ENCODE measurements around the gene CBS.
"Not testable (repeated sequence)": the region's sequence is repeated elsewhere in the genome, so short reads cannot be mapped to it uniquely, and the experiment has no call there.

DNA sequence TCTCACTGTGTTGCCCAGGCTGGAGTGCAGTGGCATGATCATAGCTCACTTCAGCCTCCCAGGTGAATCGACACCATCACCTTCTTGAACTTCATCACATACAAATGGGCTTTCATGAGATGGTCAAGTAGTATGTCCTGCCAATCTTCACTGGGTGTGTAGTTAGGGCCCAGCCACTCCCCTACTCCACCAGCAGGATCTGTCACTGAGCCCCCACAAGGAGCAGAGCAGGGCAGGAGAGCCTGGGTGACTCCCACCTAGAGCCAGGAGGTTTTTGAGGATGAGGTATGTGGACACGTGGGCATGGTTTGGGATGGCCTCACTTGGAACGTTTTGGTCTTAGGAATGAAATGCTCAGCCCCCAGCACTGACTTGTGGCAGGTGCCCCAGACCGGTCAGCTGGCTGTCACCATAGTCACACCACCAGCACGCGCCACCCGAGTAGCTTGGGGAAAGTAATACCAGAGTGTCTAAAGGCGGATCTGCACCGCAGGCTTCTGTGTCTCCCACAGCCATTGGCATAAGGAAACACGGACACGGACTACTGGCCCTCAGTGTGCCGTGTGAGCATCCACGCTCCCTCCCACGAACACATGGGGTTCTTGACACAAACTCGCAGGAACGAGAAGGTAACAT, 16.5 kb upstream of the CBS start:
- TF ChIP-seq CTCF, EZH2 (IDR thresholded peaks at IDR 0.05): not testable (repeated sequence)

All from neural progenitor cell (in vitro differentiated cells).